Prostate gland (tissue), 2 donors: ENCODE measurements around the gene C2CD3.

Experiments
- POLR2A ChIP-seq: fragments of 450-650 bp; IDR thresholded peaks from one replicate; pipeline ENCODE4 v1.6.1; 2016; ENCODE audit warnings: antibody characterized with exemption, mild to moderate bottlenecking
- POLR2AphosphoS5 ChIP-seq: sonication (generic); formaldehyde crosslinking; IDR thresholded peaks from one replicate; pipeline ENCODE4 v1.6.1; 2017; ENCODE audit warnings: antibody characterized with exemption
- TF ChIP-seq, protein P1 (sequence below), 4 experiments: fragments of 200-600 bp in 2 of 4; fragments of 450-650 bp in 2 of 4; sonication (generic) in 2 of 4; IDR thresholded peaks; 1 replicate in 3 of 4; 2 replicates in 1 of 4; pipeline ENCODE4 v1.5.1; 2016 to 2019; ENCODE audit warnings: antibody characterized with exemption in 4 of 4, mild to moderate bottlenecking in 2 of 4, moderate library complexity in 2 of 4

DNA sequence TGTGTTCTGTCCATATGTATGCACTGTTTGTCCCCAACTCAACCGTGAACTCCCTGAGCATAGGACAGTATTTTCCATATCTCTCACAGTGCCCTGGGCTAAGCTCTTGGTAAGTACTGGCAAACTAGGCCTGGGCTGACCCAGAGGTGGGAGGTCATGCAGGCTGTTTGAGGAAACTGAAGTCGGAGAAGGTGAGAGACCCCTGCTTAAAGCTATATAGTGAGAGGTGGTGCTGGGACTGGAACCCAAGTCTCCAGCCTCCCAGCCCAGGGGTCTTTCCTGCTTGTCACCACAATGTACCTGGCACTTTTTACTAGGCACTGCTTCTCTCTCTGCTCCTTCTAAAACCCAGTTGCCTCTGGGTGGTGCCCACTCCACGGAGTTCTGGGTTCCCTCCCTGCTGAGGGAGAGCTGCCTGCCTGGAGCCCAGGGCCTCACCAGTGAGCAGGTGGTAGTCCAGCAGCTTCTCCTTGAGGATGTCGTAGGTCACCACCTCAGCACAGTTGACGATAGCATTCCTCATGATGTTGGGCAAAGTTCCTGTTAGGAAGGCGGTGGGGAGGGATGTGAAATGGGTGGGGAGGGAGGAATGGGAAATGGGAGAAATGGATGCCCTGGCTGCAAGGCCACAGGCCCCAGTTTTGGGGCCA is 166.6 kb downstream of the C2CD3 start:
- TF ChIP-seq, protein P1, sequence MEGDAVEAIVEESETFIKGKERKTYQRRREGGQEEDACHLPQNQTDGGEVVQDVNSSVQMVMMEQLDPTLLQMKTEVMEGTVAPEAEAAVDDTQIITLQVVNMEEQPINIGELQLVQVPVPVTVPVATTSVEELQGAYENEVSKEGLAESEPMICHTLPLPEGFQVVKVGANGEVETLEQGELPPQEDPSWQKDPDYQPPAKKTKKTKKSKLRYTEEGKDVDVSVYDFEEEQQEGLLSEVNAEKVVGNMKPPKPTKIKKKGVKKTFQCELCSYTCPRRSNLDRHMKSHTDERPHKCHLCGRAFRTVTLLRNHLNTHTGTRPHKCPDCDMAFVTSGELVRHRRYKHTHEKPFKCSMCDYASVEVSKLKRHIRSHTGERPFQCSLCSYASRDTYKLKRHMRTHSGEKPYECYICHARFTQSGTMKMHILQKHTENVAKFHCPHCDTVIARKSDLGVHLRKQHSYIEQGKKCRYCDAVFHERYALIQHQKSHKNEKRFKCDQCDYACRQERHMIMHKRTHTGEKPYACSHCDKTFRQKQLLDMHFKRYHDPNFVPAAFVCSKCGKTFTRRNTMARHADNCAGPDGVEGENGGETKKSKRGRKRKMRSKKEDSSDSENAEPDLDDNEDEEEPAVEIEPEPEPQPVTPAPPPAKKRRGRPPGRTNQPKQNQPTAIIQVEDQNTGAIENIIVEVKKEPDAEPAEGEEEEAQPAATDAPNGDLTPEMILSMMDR (IDR thresholded peaks at IDR 0.05): no peak
- TF ChIP-seq POLR2A: no peak
- TF ChIP-seq POLR2AphosphoS5: no peak
